CD4-positive, alpha-beta T cell (primary cell): ENCODE measurements around the gene C2CD4C. TPM values are rescaled to one million over a fixed set of nuclear protein-coding genes. Genes with fewer than 3 reads are reported as not detected.

Source experiments
- ATAC-seq: fragments of 200-7000 bp; cut with Tn5 transposase; one replicate; pipeline ENCODE4 v1.10.0; 2022; ENCODE audit warnings: mild to moderate bottlenecking; ENCODE audit not compliant: poor library complexity
- CTCF ChIA-PET: fragments of 350-600 bp; sonication (Branson Sonifier 250); formaldehyde crosslinking; loops from one replicate; lab custom pipeline; 2021; ENCODE audit warnings: antibody characterized with exemption, inconsistent platforms; lab: Charles Lee
- POLR2A ChIA-PET: fragments of 350-600 bp; sonication (Branson Sonifier 250); formaldehyde crosslinking; loops from one replicate; lab custom pipeline; 2021; ENCODE audit warnings: antibody characterized with exemption, inconsistent platforms; lab: Charles Lee
- DNase-seq, 14 experiments: peaks; one replicate each; pipeline ENCODE4 v3.0.0-alpha.2; 2013 to 2020; ENCODE audit warnings: mixed read lengths in 2 of 14
- H3K27ac ChIP-seq, 2 donors: one replicate each; pipeline versions ENCODE4 v1.5.1 to v1.7.0; 2013; ENCODE audit warnings: low read length in 2 of 2, low read depth in 1 of 2, mild to moderate bottlenecking in 1 of 2
- H3K27me3 ChIP-seq, 2 experiments: 1 replicate in 1 of 2; 2 replicates in 1 of 2; pipeline versions ENCODE4 v1.6.1 to v1.7.0; 2013; ENCODE audit warnings: low read length in 2 of 2, control low read depth in 1 of 2, mild to moderate bottlenecking in 1 of 2, moderate library complexity in 1 of 2; ENCODE audit not compliant: insufficient read depth in 2 of 2, control insufficient read depth in 1 of 2
- H3K36me3 ChIP-seq: one replicate; pipeline ENCODE4 v1.6.1; 2013; ENCODE audit warnings: low read length, control low read depth; ENCODE audit not compliant: insufficient read depth
- H3K4me1 ChIP-seq: one replicate; pipeline ENCODE4 v1.6.1; 2013; ENCODE audit warnings: low read length, control low read depth; ENCODE audit not compliant: insufficient read depth
- H3K4me3 ChIP-seq: one replicate; pipeline ENCODE4 v1.5.1; 2013; ENCODE audit warnings: mild to moderate bottlenecking, low read length, moderate library complexity
- H3K9me3 ChIP-seq, 2 experiments: 1 replicate in 1 of 2; 2 replicates in 1 of 2; pipeline versions ENCODE4 v1.6.1 to v1.7.0; 2013; ENCODE audit warnings: low read length in 2 of 2, mild to moderate bottlenecking in 2 of 2, control low read depth in 1 of 2, moderate library complexity in 1 of 2; ENCODE audit not compliant: control insufficient read depth in 1 of 2, insufficient read depth in 1 of 2
- H3K27ac Mint-ChIP-seq: one replicate; pipeline ENCODE4 v1.8.0; 2020; ENCODE audit warnings: mixed read lengths
- H3K27me3 Mint-ChIP-seq: one replicate; pipeline ENCODE4 v1.8.0; 2021; ENCODE audit warnings: mixed read lengths
- H3K36me3 Mint-ChIP-seq: one replicate; pipeline ENCODE4 v1.8.0; 2021; ENCODE audit warnings: low read depth, mixed read lengths
- H3K4me1 Mint-ChIP-seq: one replicate; pipeline ENCODE4 v1.8.0; 2021; ENCODE audit warnings: low read depth, mixed read lengths
- H3K4me3 Mint-ChIP-seq: one replicate; pipeline ENCODE4 v1.8.0; 2020; ENCODE audit warnings: mild to moderate bottlenecking, mixed read lengths
- H3K9me3 Mint-ChIP-seq: one replicate; pipeline ENCODE4 v1.8.0; 2020; ENCODE audit warnings: mixed read lengths
- CTCF ChIP-seq: fragments of 200-600 bp; IDR thresholded peaks from one replicate; pipeline ENCODE4 v1.8.0; 2022; ENCODE audit warnings: antibody characterized with exemption, mild to moderate bottlenecking
- intact Hi-C, 2 experiments: fragments of 100-400 bp; cut with DNase I in 1 of 2; cut with micrococcal nuclease in 1 of 2; formaldehyde crosslinking; loops; one replicate each; pipeline versions ENCODE4 v1.15.1 to v1.9.0; 2023 to 2025; cut with DNase I, micrococcal nuclease
- total RNA-seq, 174 experiments: library from RNA in 2 of 174; stranded (reverse) in 2 of 174; gene quantifications; one replicate each; pipeline ENCODE4 v1.2.3 and lab custom pipeline; 2021 to 2026

The C2CD4C gene
- total RNA-seq, 2 experiments from 2014 or later, result not detected

DNA sequence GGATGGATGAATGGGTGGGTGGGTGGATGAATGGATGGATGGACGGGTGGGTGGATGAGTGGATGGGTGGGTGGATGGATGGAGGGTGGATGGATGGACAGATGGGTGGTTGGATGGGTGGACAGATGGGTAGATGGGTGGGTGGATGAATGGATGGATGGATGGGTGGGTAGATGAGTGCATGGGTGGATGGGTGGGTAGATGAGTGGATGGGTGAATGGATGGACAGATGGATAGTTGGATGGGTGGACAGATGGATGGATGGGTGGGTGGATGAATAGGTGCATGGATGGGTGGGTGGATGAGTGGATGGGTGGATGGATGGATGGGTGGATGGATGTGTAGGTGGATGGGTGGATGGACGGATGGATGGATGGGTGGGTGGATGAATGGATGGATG is 34.1 kb upstream of the C2CD4C start:
- DNase-seq (no peak), ATAC-seq (no peak)
- H3K9me3 ChIP-seq, result peaks cover 0 to 28% of the 10 kb centered on the region in 2 experiments
- no peak overlapping the region for H3K27ac ChIP-seq
- intact Hi-C loops, result no loop called here
- no peak overlapping the region for H3K4me3 ChIP-seq
- Mint-ChIP-seq H3K4me3 (no peak overlapping the region), H3K4me1 (no peaks in the 10 kb centered on the region), H3K27ac (no peak overlapping the region), H3K27me3 (peaks cover 22% of the 10 kb centered on the region), H3K36me3 (no peaks in the 10 kb centered on the region), H3K9me3 (no peaks in the 10 kb centered on the region)
- H3K4me1 ChIP-seq, result no peaks in the 10 kb centered on the region
- no peak for TF ChIP-seq CTCF
- ChIA-PET POLR2A (no interaction called here), CTCF (no interaction called here)
- H3K36me3 ChIP-seq, result no peaks in the 10 kb centered on the region
- peaks cover 18 to 20% of the 10 kb centered on the region in 2 experiments for H3K27me3 ChIP-seq

- no peaks in the 10 kb centered on the region for H3K36me3 ChIP-seq
- H3K36me3 Mint-ChIP-seq, result no peaks in the 10 kb centered on the region
- no peak overlapping the region for H3K4me3 Mint-ChIP-seq
- H3K4me1 ChIP-seq, result no peaks in the 10 kb centered on the region
- no peak overlapping the region for H3K27ac ChIP-seq
- H3K27me3 Mint-ChIP-seq, result peaks cover 31% of the 10 kb centered on the region
- POLR2A ChIA-PET, result no interaction called here
- H3K27ac Mint-ChIP-seq, result no peak overlapping the region
- no peak overlapping the region for H3K4me3 ChIP-seq
- peaks cover 0 to 29% of the 10 kb centered on the region in 2 experiments for H3K9me3 ChIP-seq
- H3K9me3 Mint-ChIP-seq, result no peaks in the 10 kb centered on the region
- TF ChIP-seq CTCF, result no peak
- DNase-seq, result no peak
- no peaks in the 10 kb centered on the region for H3K4me1 Mint-ChIP-seq
- intact Hi-C loops, result no loop called here
- peaks cover 18 to 20% of the 10 kb centered on the region in 2 experiments for H3K27me3 ChIP-seq
- ATAC-seq, result no peak
- CTCF ChIA-PET, result no interaction called here
Observed at GRCh38 chr19:442085-442484, 33.1 kb upstream of the C2CD4C start.

GRCh38 chr19:441213-441836 is 32.4 kb upstream of the C2CD4C start:
- TF ChIP-seq CTCF, result no peak
- ChIA-PET POLR2A (no interaction called here), CTCF (no interaction called here)
- Histone ChIP-seq H3K27me3 (peaks cover 20 to 22% of the 10 kb centered on the region in 2 experiments), H3K4me1 (no peaks in the 10 kb centered on the region), H3K4me3 (no peak overlapping the region), H3K36me3 (no peaks in the 10 kb centered on the region), H3K27ac (no peak overlapping the region), H3K9me3 (peaks cover 0 to 29% of the 10 kb centered on the region in 2 experiments)
- H3K4me3 Mint-ChIP-seq, result no peak overlapping the region
- H3K4me1 Mint-ChIP-seq, result no peaks in the 10 kb centered on the region
- H3K27ac Mint-ChIP-seq, result no peak overlapping the region
- H3K9me3 Mint-ChIP-seq, result no peaks in the 10 kb centered on the region
- intact Hi-C loops, result no loop called here
- H3K27me3 Mint-ChIP-seq, result peaks cover 34% of the 10 kb centered on the region
- H3K36me3 Mint-ChIP-seq, result no peaks in the 10 kb centered on the region
- ATAC-seq (no peak), DNase-seq (no peak)
